ENCODE results near the gene LONP1. TPM values are rescaled to one million over a fixed set of nuclear protein-coding genes. Genes with fewer than 3 reads are reported as not detected.

Gene LONP1
- total RNA-seq, 1 experiment from 2014 or later, result 180 TPM

DNA sequence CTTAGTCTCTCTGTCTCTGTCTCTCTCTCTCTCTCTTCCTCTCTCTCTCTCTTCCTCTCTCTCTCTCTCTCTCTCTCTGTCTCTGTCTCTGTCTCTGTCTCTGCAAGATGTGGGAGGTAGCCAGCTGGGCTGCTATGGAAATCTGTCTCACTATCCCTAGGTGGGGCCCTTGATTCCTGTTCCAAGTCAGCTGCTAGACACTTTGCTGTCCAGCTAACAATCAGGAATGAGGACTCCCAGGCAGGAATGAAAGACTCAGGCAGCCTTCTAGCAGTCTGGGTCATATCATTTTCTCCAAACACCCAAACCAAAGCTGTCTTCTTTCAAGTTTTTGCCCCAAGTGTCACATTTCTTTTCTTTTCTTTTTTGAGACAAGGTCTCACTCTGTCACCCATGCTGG, 23.7 kb upstream of the LONP1 start (continued):
- no peak for TF ChIP-seq YY1 (IDR thresholded peaks at IDR 0.05; ENCODE audit: extremely low read depth, insufficient replicate concordance, low read depth, low read length)
- TF ChIP-seq POLR2A (IDR thresholded peaks at IDR 0.05; ENCODE audit: borderline replicate concordance, extremely low read depth, insufficient read depth, insufficient read length), result no peak
- TF ChIP-seq CBX3 (IDR thresholded peaks at IDR 0.05; ENCODE audit: low read depth), result no peak
- no peak for TF ChIP-seq TCF7L2 (IDR thresholded peaks at IDR 0.05; ENCODE audit: borderline replicate concordance, extremely low read depth, insufficient read depth, insufficient read length)
- TF ChIP-seq, protein P1, sequence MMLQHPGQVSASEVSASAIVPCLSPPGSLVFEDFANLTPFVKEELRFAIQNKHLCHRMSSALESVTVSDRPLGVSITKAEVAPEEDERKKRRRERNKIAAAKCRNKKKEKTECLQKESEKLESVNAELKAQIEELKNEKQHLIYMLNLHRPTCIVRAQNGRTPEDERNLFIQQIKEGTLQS (IDR thresholded peaks at IDR 0.05), result no peak
- TF ChIP-seq SRF (IDR thresholded peaks at IDR 0.05; ENCODE audit: low read depth), result no peak

DNA sequence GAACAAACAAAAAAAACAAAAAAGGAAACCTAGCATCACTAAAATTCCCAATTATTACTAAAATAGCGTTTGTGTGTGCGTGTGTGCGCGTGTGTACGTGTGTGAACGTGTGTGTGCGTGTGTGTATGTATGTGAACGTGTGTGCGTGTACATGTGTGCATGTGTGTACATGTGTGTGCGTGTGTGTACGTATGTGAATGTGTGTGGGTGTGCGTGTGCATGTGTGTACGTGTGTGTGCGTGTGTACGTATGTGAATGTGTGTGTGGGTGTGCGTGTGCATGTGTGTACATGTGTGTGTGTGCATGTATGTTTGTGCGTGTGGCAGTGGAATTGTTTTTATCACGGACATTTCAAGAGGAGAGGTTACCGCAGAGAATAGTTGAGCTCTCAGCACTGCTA, 22.1 kb upstream of the LONP1 start:
- H3K4me1 ChIP-seq (ENCODE audit: control insufficient read depth in 1 of 2, insufficient read depth in 2 of 2, low read length in 2 of 2), result no peaks in the 10 kb centered on the region
- TF ChIP-seq YY1 (IDR thresholded peaks at IDR 0.05; ENCODE audit: extremely low read depth, insufficient replicate concordance, low read depth, low read length) (no peak), ZFX (IDR thresholded peaks at IDR 0.05) (no peak), CBX3 (IDR thresholded peaks at IDR 0.05; ENCODE audit: low read depth) (no peak), POLR2AphosphoS5 (IDR thresholded peaks at IDR 0.05; ENCODE audit: low read depth, low read length) (no peak), CEBPB (IDR thresholded peaks at IDR 0.05; ENCODE audit: low read depth) (no peak), EZH2 (IDR thresholded peaks at IDR 0.05) (no peak), JUND (IDR thresholded peaks at IDR 0.05) (no peak), ZNF274 (IDR thresholded peaks at IDR 0.05; ENCODE audit: low read depth, low read length) (no peak), TCF7L2 (IDR thresholded peaks at IDR 0.05; ENCODE audit: borderline replicate concordance, extremely low read depth, insufficient read depth, insufficient read length) (no peak), SRF (IDR thresholded peaks at IDR 0.05; ENCODE audit: low read depth) (no peak), EGR1 (IDR thresholded peaks at IDR 0.05; ENCODE audit: low read depth) (no peak), FOSL1 (IDR thresholded peaks at IDR 0.05; ENCODE audit: low read depth) (no peak), SIN3A (IDR thresholded peaks at IDR 0.05; ENCODE audit: low read depth) (no peak), RAD21 (IDR thresholded peaks at IDR 0.05; ENCODE audit: low read depth) (no peak)
- TF ChIP-seq, protein P1 (IDR thresholded peaks at IDR 0.05), result no peak
- TF ChIP-seq, protein P2, sequence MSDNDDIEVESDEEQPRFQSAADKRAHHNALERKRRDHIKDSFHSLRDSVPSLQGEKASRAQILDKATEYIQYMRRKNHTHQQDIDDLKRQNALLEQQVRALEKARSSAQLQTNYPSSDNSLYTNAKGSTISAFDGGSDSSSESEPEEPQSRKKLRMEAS (IDR thresholded peaks at IDR 0.05), result no peak
- no peak overlapping the region for H3K4me3 ChIP-seq (replicated peaks in 1 of 2; ENCODE audit: low read depth in 1 of 2, low read length in 2 of 2)
- no peak overlapping the region for H3K27ac ChIP-seq (ENCODE audit: low read depth, low read length)
- BruUV-seq (replicated peaks), result no TSS peak
- no peak overlapping the region for H3K9ac ChIP-seq (ENCODE audit: low read length)
- no peak for ATAC-seq
- no peaks in the 10 kb centered on the region for H3K27me3 ChIP-seq (ENCODE audit: insufficient read depth, low read length)
- H3K4me2 ChIP-seq (ENCODE audit: low read length), result no peak overlapping the region
- CTCF ChIA-PET, result no interaction called here
- H3K79me2 ChIP-seq (ENCODE audit: insufficient read depth, low read length), result no peaks in the 10 kb centered on the region
- no peak overlapping the region for H2AFZ ChIP-seq (ENCODE audit: low read depth, low read length, poor library complexity, severe bottlenecking)
- no peak for DNase-seq (ENCODE audit: low read depth, low spot score)
- H3K36me3 ChIP-seq (ENCODE audit: control insufficient read depth in 1 of 2, insufficient read depth in 2 of 2, low read length in 2 of 2), result no peaks in the 10 kb centered on the region
- intact Hi-C loops (cut with micrococcal nuclease), result no loop called here
- POLR2A ChIA-PET, result no interaction called here
- H3K9me2 ChIP-seq (ENCODE audit: insufficient read depth), result no peaks in the 10 kb centered on the region
- H4K20me1 ChIP-seq (ENCODE audit: insufficient read depth), result no peaks in the 10 kb centered on the region
- RAD21 ChIA-PET (ENCODE audit: low non-redundant PET in 1 of 2, low total read pairs in 2 of 2, uncharacterized antibody in 2 of 2, unreplicated experiment in 2 of 2), result interaction anchor here in 1 of 2 experiments (0.7 kb wide), 1 partner anchor 280 kb away, joined by 3 read pairs; no protein-coding TSS in a partner anchor
- no peaks in the 10 kb centered on the region for H3K9me3 ChIP-seq (ENCODE audit: control insufficient read depth in 1 of 2, insufficient read depth in 1 of 2, low read depth in 1 of 2, low read length in 2 of 2)
